Right atrium auricular region (tissue), 2 donors: ENCODE measurements around the gene RNU4-1. TPM values are rescaled to one million over a fixed set of nuclear protein-coding genes. Genes with fewer than 3 reads are reported as not detected.

ENCODE experiments used
- DNase-seq: peaks from one replicate; pipeline ENCODE4 v3.0.0-alpha.2; 2019; ENCODE audit warnings: low spot score
- H3K27ac ChIP-seq, 2 donors: fragments of 200-600 bp; sonication (generic); 1 replicate in 1 of 2; 2 replicates in 1 of 2; pipeline ENCODE4 v1.5.1; 2016 to 2019
- H3K27me3 ChIP-seq, 2 donors: fragments of 200-600 bp; sonication (generic); one replicate each; pipeline versions ENCODE4 v1.5.1 to v1.6.0; 2017 to 2019
- H3K36me3 ChIP-seq: fragments of 200-600 bp; sonication (generic); one replicate; pipeline ENCODE4 v1.5.1; 2016
- H3K4me1 ChIP-seq, 2 donors: fragments of 200-600 bp; sonication (generic); one replicate each; pipeline versions ENCODE4 v1.5.1 to v1.6.0; 2017 to 2019
- H3K4me3 ChIP-seq, 2 donors: fragments of 200-600 bp; sonication (generic); 1 replicate in 1 of 2; 2 replicates in 1 of 2; pipeline ENCODE4 v1.5.1; 2017 to 2019; ENCODE audit warnings: mild to moderate bottlenecking in 1 of 2, moderate library complexity in 1 of 2
- H3K9me3 ChIP-seq, 2 donors: fragments of 200-600 bp; sonication (generic); one replicate each; pipeline ENCODE4 v1.5.1; 2019
- total RNA-seq, 2 donors: library from RNA; depleted of rRNA; stranded (reverse); fragments of >200 nt; gene quantifications; one replicate each; pipeline ENCODE4 v1.1.0, GENCODE V29; 2016
- TF ChIP-seq, protein P1 (sequence below), 2 donors: fragments of 200-600 bp; sonication (generic); IDR thresholded peaks; one replicate each; pipeline ENCODE4 v1.5.1; 2019; ENCODE audit warnings: antibody characterized with exemption in 2 of 2

RNU4-1 gene
- total RNA-seq, 2 donors from 2014 or later: not detected

DNA sequence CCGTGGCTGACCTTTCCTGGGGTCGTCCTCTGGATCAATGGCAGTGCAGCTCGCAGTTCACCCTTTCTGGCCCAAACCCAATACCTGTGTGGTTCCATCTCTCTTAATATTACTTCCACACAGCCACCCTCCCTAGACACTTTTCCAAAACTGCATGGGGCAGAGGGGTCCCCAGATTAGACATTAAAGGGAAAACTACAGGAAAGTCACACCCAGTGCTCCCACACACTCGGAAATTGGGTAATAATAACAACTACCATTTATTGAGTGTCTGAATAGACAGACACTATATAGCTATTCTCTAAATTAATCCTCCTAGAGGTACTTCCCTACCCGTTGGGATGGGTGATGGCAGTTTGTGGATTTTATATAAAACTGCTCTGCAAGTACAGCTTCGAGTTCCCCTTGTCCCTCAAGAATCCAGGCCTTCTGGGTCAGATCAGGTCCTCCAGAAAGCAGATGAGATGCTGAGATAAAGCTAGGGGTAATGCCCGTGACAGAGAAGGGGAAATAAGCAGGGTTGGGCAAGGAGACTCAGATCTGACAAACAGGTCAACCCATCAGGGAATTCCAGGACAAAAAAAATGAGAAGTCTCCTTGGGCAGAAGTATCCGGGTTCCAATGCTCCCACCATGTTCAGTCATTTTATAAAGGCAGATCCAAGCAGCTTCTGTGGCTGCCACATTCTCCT lies 26.7 kb downstream of the RNU4-1 start:
- H3K4me3 ChIP-seq: no peak overlapping the region
- no peaks in the 10 kb centered on the region for H3K36me3 ChIP-seq
- DNase-seq: no peak
- no peaks in the 10 kb centered on the region for H3K9me3 ChIP-seq
- TF ChIP-seq, protein P1, sequence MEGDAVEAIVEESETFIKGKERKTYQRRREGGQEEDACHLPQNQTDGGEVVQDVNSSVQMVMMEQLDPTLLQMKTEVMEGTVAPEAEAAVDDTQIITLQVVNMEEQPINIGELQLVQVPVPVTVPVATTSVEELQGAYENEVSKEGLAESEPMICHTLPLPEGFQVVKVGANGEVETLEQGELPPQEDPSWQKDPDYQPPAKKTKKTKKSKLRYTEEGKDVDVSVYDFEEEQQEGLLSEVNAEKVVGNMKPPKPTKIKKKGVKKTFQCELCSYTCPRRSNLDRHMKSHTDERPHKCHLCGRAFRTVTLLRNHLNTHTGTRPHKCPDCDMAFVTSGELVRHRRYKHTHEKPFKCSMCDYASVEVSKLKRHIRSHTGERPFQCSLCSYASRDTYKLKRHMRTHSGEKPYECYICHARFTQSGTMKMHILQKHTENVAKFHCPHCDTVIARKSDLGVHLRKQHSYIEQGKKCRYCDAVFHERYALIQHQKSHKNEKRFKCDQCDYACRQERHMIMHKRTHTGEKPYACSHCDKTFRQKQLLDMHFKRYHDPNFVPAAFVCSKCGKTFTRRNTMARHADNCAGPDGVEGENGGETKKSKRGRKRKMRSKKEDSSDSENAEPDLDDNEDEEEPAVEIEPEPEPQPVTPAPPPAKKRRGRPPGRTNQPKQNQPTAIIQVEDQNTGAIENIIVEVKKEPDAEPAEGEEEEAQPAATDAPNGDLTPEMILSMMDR (IDR thresholded peaks at IDR 0.05): no peak
- peaks cover 0 to 41% of the 10 kb centered on the region in 2 donors for H3K4me1 ChIP-seq
- no peaks in the 10 kb centered on the region for H3K27me3 ChIP-seq
- peak overlapping the region in 1 of 2 donors; percentile 24 for H3K27ac ChIP-seq

DNA sequence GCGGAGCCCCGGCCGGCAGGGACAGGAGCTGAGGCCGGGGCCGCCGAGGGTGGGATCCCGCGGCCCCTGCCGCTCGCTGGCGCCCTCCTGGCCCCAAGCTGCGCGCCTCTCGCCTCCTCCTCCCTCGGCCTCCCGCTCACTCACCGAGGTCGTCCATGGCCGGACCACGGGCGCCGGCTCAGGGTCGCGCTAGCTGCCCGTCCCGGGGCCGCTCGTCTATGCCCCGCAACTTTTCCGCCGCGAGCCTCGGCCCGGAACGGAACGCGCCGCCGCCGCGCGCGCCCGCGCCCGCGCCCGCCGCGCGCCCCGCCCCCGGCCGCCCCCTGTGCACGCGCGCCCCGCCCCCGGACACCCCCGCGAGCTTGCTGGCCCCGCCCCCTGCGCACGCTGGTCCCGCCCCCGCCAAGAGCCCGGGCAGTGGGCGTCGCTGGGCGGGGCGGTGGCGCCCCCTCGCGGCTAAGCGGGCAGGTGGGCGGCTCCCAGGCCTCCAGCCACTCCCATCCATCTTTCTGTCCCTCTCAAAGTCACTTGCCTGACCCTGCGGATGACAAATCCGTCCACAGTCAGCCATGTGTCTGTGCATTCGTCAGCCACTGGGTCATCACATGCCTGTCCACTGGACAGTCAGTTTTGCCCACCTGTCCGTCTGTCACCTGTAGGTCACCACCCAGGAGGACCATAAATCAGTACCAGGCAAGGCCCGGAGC lies 27.4 kb downstream of the RNU4-1 start, which contains the start of gene PXN:
PXN (minus strand) TSS at position 258 of the 707 bp plus-strand sequence; CDS start at position 157, 101 bp downstream.
- Histone ChIP-seq H3K4me1 (peaks cover 0 to 48% of the 10 kb centered on the region in 2 donors), H3K9me3 (no peaks in the 10 kb centered on the region), H3K36me3 (no peaks in the 10 kb centered on the region), H3K27me3 (no peaks in the 10 kb centered on the region), H3K27ac (peak within 1 kb of the TSS; percentile 92 to 96), H3K4me3 (peak within 1 kb of the TSS; percentile 89 to 100)
- peak; percentile 81 for DNase-seq
- TF ChIP-seq, protein P1 (IDR thresholded peaks at IDR 0.05): peak; percentile 85 to 91

DNA sequence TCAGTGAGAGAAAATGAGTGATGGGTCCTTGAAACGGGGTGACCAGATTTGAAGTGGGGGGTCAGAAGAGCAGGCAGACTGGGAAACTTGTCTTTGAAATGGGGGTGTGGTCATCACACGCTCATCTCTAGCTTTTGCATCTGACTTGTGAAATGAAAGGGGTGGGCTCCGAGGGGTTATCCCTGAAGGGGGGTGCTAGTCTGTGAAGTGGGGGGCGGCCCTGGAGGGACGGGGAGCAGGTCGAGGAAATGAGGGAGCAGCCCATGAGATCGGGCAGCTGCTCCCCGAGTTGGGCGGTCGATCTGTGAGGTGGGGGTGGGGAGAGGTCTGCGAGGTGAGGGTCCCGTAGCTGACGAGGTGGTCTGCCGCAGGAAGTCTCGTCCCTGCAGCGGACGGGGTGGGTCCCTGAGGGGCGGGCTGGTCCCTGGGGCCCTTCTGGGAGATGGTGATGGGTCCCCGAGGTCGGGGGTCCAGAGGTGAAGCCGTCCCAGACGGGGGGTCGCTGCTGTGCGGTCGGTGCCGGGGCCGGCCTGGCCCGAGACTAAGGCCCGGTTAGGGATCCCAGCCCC lies 28.0 kb downstream of the RNU4-1 start:
- peaks cover 0 to 54% of the 10 kb centered on the region in 2 donors for H3K4me1 ChIP-seq
- H3K27ac ChIP-seq: peak overlapping the region; percentile 92 to 96
- TF ChIP-seq, protein P1 (IDR thresholded peaks at IDR 0.05): no peak
- H3K9me3 ChIP-seq: no peaks in the 10 kb centered on the region
- DNase-seq: no peak
- H3K36me3 ChIP-seq: no peaks in the 10 kb centered on the region
- H3K27me3 ChIP-seq: no peaks in the 10 kb centered on the region
- H3K4me3 ChIP-seq: peak overlapping the region; percentile 89 to 100

DNA sequence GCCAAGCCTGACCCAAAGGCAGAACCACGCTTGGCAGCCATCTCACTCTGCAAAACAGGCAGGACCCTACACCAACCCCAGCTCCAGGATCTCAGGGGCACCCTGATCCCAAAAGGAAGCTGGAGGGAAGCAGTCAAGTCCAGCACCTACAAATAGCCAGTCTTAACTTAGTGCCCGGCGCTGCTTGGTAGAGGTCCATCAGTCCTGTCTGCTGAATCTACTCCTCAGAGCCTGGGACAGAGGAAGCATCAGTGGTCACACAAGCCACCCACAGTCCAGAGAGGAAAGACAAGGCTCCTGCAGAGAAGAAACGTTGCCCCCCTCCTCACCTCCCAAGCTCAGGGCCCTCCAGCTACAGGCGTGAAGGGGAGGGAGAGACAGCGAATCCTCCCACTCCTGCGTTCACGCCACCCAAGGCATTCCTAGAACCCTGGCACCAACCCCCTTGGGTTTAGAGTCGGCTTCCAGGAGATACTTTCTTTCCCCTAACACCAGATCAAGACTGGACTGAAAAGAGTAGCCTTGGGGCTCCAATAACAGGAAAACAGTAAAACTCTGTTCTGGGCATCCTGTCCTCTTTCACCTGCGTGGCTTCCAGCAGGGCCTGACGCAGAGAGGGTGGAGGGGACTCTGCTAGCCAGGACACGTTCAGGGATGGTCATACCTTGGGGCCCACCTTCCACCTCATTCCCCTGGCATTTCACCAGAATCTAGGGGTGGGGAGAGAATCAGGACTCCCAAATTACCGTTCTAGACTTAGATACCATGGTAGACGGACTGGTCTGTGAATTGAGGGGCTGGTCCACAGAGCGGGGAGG lies 28.7 kb downstream of the RNU4-1 start:
- Histone ChIP-seq H3K27me3 (no peaks in the 10 kb centered on the region), H3K27ac (peak overlapping the region; percentile 92 to 96), H3K9me3 (no peaks in the 10 kb centered on the region), H3K4me1 (peaks cover 0 to 61% of the 10 kb centered on the region in 2 donors), H3K36me3 (no peaks in the 10 kb centered on the region), H3K4me3 (peak overlapping the region; percentile 89 to 100)
- DNase-seq: no peak
- TF ChIP-seq, protein P1 (IDR thresholded peaks at IDR 0.05): no peak

DNA sequence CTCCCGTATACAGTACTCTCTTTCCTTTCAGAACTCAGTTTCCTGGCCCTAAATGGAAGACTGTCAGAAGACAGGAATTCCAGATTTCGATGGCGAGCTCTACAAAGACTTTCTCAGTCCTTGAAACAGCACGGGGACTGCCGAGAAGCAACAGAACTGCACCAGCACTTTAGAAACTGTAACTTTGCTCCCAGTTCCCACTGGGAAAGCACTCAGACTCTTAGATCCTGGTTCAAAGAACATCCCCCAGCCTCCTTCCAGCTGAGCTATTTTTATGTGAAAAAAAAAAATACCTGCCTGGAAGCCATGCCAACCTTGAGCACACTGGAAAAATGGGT lies 29.3 kb downstream of the RNU4-1 start:
- Histone ChIP-seq H3K27me3 (no peaks in the 10 kb centered on the region), H3K9me3 (no peaks in the 10 kb centered on the region), H3K4me3 (peak overlapping the region; percentile 89 to 100), H3K4me1 (peaks cover 0 to 67% of the 10 kb centered on the region in 2 donors), H3K27ac (peak overlapping the region; percentile 92 to 96), H3K36me3 (no peaks in the 10 kb centered on the region)
- DNase-seq: no peak
- TF ChIP-seq, protein P1 (IDR thresholded peaks at IDR 0.05): no peak
